Rectal smooth muscle tissue (tissue), 1 donor: ENCODE data around the gene PATZ1.

Source experiments
- H3K27ac ChIP-seq: one replicate; pipeline ENCODE4 v1.7.0; 2013; ENCODE audit warnings: low read depth, low read length, inconsistent platforms
- H3K27me3 ChIP-seq: one replicate; pipeline ENCODE4 v1.7.0; 2013; ENCODE audit warnings: low read length; ENCODE audit not compliant: control insufficient read depth, insufficient read depth
- H3K36me3 ChIP-seq: one replicate; pipeline ENCODE4 v1.7.0; 2013; ENCODE audit warnings: low read length; ENCODE audit not compliant: control insufficient read depth, insufficient read depth
- H3K4me1 ChIP-seq: one replicate; pipeline ENCODE4 v1.7.0; 2013; ENCODE audit warnings: low read length; ENCODE audit not compliant: control insufficient read depth, insufficient read depth
- H3K4me3 ChIP-seq: one replicate; pipeline ENCODE4 v1.7.0; 2013; ENCODE audit warnings: low read length
- H3K9ac ChIP-seq: one replicate; pipeline ENCODE4 v1.7.0; 2013; ENCODE audit warnings: low read length

PATZ1 gene

DNA sequence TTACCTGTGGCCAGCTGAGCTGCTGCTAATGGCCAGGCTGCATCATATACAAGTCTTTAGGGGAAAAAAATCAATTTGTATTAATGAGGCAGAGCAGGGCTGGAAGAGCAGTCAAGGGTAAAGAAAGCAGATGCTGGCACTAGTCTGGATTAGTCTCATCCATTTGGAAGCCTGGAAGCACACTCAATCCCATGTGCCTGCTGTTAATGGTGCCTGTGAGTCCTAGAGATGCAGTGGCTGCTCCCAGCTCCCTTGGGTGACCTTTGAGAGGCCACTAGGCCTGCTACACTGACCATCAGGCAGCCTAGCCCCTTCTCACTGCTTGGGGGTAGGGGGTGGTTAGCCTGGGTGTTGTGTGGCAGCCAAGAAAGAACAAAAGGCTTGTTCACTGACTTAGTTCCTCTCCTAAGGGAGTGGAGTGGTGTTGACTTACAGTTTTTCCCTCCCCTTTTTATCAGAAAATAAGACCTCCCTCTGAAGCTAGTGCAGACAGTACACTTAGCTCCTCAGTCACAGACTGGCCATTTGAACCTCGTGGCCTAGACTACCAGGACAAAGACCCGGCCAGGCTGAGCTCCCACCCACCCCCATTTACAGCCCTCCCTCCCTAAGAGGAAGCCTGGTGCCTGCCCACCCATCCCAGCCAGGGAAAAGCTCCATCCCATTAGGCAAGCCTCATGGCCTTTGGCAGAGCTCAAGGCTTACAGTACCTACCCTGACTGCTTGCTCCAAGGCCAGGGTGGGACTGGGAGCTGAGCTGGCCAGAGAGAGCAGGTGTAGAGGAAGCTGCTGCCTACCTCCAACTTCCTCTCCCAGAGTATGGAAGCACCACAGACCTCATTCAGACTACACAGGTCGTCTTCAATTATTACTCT, 61.6 kb downstream of the PATZ1 start:
- Histone ChIP-seq H3K36me3 (peaks cover 47% of the 10 kb centered on the region), H3K4me1 (peaks cover 9% of the 10 kb centered on the region), H3K9ac (no peak overlapping the region), H3K27me3 (no peaks in the 10 kb centered on the region), H3K27ac (no peak overlapping the region), H3K4me3 (no peak overlapping the region)

DNA sequence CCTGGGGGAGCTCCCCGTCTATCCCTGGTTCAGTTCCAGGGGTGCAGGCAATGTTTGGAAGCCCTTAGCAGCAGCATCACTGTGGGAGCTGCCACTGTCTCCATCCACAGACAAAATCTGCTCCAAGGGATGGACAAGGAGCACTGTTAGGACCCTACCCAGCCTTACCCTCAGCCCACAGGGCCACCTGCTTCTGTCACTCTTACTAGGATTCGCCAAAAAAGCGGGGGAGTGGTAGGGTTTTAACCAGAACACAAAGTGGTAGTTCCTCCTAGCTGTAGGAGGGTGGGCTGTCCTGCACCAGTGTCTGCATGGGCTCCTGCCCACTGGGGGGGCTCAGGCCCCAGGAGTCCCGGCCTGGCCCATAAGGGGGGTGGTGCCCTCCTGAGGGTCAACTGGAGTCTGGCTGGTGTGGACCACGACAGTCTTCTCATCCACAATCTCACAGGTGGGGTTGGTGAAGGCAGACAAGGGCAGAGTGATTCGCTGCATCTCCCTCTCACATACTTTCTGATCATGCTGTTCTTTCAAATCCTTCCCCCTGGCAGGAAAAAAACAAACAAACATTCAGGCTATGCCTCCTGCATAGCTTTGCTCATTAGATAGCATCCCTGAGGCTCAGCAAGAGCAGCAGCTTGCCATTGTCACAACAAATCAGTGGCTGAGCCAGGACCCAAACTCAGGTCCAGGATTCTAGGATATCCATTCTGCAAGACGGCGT, 63.2 kb downstream of the PATZ1 start:
- Histone ChIP-seq H3K9ac (no peak overlapping the region), H3K27me3 (no peaks in the 10 kb centered on the region), H3K36me3 (peaks cover 37% of the 10 kb centered on the region), H3K4me1 (no peaks in the 10 kb centered on the region), H3K27ac (no peak overlapping the region), H3K4me3 (no peak overlapping the region)

DNA sequence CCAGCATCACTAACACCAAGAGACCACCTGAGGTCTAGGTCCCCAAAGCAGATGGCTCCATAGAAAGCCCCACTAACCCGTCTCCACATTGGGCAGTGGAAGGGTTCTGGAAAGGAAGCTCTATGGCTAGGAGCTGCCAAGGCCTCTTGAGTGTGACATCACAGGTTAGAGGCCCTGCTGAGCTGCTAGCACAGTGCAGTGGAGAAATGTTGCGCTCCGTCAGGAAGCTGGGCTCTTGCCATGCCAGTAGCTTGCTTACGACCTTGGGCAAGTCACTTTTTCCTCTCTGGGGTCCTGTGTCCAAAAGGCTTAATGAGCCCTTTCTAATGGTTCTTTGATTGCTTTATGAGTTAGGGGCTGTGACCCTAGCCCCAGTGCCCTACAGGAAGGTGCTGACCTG, 64.4 kb downstream of the PATZ1 start:
- H3K27ac ChIP-seq, result no peak overlapping the region
- H3K36me3 ChIP-seq, result peaks cover 37% of the 10 kb centered on the region
- no peak overlapping the region for H3K4me3 ChIP-seq
- H3K27me3 ChIP-seq, result no peaks in the 10 kb centered on the region
- H3K9ac ChIP-seq, result no peak overlapping the region
- H3K4me1 ChIP-seq, result no peaks in the 10 kb centered on the region

GRCh38 chr22:31279821-31280505, 66.2 kb downstream of the PATZ1 start:
- Histone ChIP-seq H3K9ac (no peak overlapping the region), H3K36me3 (peaks cover 28% of the 10 kb centered on the region), H3K4me3 (no peak overlapping the region), H3K4me1 (no peaks in the 10 kb centered on the region), H3K27me3 (no peaks in the 10 kb centered on the region), H3K27ac (no peak overlapping the region)

GRCh38 chr22:31279327-31279669, 66.8 kb downstream of the PATZ1 start:
- no peak overlapping the region for H3K9ac ChIP-seq
- H3K4me1 ChIP-seq, result no peaks in the 10 kb centered on the region
- H3K27me3 ChIP-seq, result no peaks in the 10 kb centered on the region
- H3K36me3 ChIP-seq, result peaks cover 28% of the 10 kb centered on the region
- H3K4me3 ChIP-seq, result no peak overlapping the region
- H3K27ac ChIP-seq, result no peak overlapping the region

GRCh38 chr22:31278626-31279326, 67.4 kb downstream of the PATZ1 start:
- Histone ChIP-seq H3K4me3 (no peak overlapping the region), H3K9ac (no peak overlapping the region), H3K27ac (no peak overlapping the region), H3K36me3 (peaks cover 28% of the 10 kb centered on the region), H3K27me3 (no peaks in the 10 kb centered on the region), H3K4me1 (no peaks in the 10 kb centered on the region)

DNA sequence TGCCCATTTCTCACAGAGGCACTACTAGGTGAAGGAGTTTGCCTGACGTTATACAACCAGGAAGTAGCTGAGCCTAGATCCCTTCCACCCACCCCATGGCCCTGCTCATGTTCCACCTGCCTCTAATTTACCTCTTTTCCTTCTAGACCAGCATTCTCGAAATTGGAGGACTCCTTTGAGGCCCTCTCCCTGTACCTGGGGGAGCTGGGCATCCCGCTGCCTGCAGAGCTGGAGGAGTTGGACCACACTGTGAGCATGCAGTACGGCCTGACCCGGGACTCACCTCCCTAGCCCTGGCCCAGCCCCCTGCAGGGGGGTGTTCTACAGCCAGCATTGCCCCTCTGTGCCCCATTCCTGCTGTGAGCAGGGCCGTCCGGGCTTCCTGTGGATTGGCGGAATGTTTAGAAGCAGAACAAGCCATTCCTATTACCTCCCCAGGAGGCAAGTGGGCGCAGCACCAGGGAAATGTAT, 68.0 kb downstream of the PATZ1 start:
- H3K36me3 ChIP-seq, result peaks cover 30% of the 10 kb centered on the region
- no peaks in the 10 kb centered on the region for H3K27me3 ChIP-seq
- H3K4me3 ChIP-seq, result no peak overlapping the region
- no peak overlapping the region for H3K27ac ChIP-seq
- no peak overlapping the region for H3K9ac ChIP-seq
- H3K4me1 ChIP-seq, result no peaks in the 10 kb centered on the region

- H3K9ac ChIP-seq, result no peak overlapping the region
- H3K4me1 ChIP-seq, result no peaks in the 10 kb centered on the region
- H3K36me3 ChIP-seq, result peaks cover 29% of the 10 kb centered on the region
- no peak overlapping the region for H3K27ac ChIP-seq
- H3K4me3 ChIP-seq, result no peak overlapping the region
- no peaks in the 10 kb centered on the region for H3K27me3 ChIP-seq
These were observed 68.4 kb downstream of the PATZ1 start for GRCh38 chr22:31277741-31278140.

DNA sequence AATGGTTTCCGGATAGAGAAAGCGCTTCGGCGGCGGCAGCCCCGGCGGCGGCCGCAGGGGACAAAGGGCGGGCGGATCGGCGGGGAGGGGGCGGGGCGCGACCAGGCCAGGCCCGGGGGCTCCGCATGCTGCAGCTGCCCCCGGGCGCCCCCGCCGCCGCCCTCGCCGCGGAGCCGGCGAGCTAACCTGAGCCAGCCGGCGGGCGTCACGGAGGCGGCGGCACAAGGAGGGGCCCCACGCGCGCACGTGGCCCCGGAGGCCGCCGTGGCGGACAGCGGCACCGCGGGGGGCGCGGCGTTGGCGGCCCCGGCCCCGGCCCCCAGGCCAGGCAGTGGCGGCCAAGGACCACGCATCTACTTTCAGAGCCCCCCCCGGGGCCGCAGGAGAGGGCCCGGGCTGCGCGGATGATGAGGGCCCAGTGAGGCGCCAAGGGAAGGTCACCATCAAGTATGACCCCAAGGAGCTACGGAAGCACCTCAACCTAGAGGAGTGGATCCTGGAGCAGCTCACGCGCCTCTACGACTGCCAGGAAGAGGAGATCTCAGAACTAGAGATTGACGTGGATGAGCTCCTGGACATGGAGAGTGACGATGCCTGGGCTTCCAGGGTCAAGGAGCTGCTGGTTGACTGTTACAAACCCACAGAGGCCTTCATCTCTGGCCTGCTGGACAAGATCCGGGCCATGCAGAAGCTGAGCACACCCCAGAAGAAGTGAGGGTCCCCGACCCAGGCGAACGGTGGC, 69.5 kb downstream of the PATZ1 start:
- no peak overlapping the region for H3K9ac ChIP-seq
- no peaks in the 10 kb centered on the region for H3K4me1 ChIP-seq
- no peak overlapping the region for H3K27ac ChIP-seq
- peaks cover 24% of the 10 kb centered on the region for H3K36me3 ChIP-seq
- H3K4me3 ChIP-seq, result no peak overlapping the region
- H3K27me3 ChIP-seq, result no peaks in the 10 kb centered on the region
